HEK293 (cell line): ENCODE measurements around the gene GOLGA3.

ENCODE experiments used
- CTCF ChIA-PET: fragments of 350-600 bp; formaldehyde crosslinking; extraction: SDS; loops from one replicate; lab custom pipeline; 2021; ENCODE audit warnings: antibody characterized with exemption; lab: Yijun Ruan, JAX
- POLR2A ChIA-PET: fragments of 300-600 bp; formaldehyde crosslinking; extraction: SDS; loops from one replicate; lab custom pipeline; 2020; ENCODE audit warnings: antibody characterized with exemption, inconsistent platforms; lab: Yijun Ruan, JAX
- H3K27ac ChIP-seq: fragments of 200-500 bp; sonication (Bioruptor generic); 2 replicates; pipeline ENCODE4 v1.5.1; 2014; ENCODE audit warnings: low read depth, low read length, control low read depth, inconsistent platforms; ENCODE audit errors: extremely low read depth
- H3K36me3 ChIP-seq, 2 experiments: fragments of 200-500 bp in 1 of 2; sonication (Bioruptor generic) in 1 of 2; 1 replicate in 1 of 2; 2 replicates in 1 of 2; pipeline ENCODE4 v1.5.1; 2014 to 2017; ENCODE audit warnings: inconsistent platforms in 2 of 2, low read length in 2 of 2; ENCODE audit not compliant: control insufficient read depth in 2 of 2, insufficient read depth in 1 of 2
- H3K4me1 ChIP-seq: fragments of 200-500 bp; sonication (Bioruptor generic); 2 replicates; pipeline ENCODE4 v1.5.1; 2014; ENCODE audit warnings: mild to moderate bottlenecking, low read length, inconsistent platforms; ENCODE audit not compliant: control insufficient read depth, insufficient read depth
- H3K4me3 ChIP-seq: 2 replicates; pipeline ENCODE4 v1.5.1; 2011; ENCODE audit warnings: low read depth, mild to moderate bottlenecking, control low read depth, low read length, moderate library complexity
- H3K9me3 ChIP-seq: fragments of 200-500 bp; sonication (Bioruptor generic); 2 replicates; pipeline ENCODE4 v1.5.1; 2014; ENCODE audit warnings: low read depth, low read length, inconsistent platforms; ENCODE audit not compliant: control insufficient read depth, insufficient read depth
- BCL11B ChIP-seq: fragments of 450-650 bp; formaldehyde crosslinking; IDR thresholded peaks from 2 replicates; pipeline ENCODE4 v1.5.1; 2016; ENCODE audit warnings: low read depth, missing biosample characterization, missing genetic modification characterization
- GLIS1 ChIP-seq: fragments of 450-650 bp; formaldehyde crosslinking; IDR thresholded peaks from 2 replicates; pipeline ENCODE4 v1.5.1; 2016; ENCODE audit warnings: missing biosample characterization, missing genetic modification characterization
- IKZF3 ChIP-seq: fragments of 450-650 bp; IDR thresholded peaks from 2 replicates; pipeline ENCODE4 v1.5.0; 2018; ENCODE audit warnings: missing biosample characterization, mild to moderate bottlenecking, missing genetic modification characterization, moderate library complexity
- PBX3 ChIP-seq: sonication (generic); formaldehyde crosslinking; IDR thresholded peaks from 2 replicates; pipeline ENCODE4 v1.8.1; 2022; ENCODE audit warnings: mild to moderate bottlenecking, moderate library complexity, missing genetic modification reagents
- PRDM2 ChIP-seq: fragments of 450-650 bp; formaldehyde crosslinking; IDR thresholded peaks from 2 replicates; pipeline ENCODE4 v1.5.1; 2016; ENCODE audit warnings: missing biosample characterization, missing genetic modification characterization, borderline replicate concordance
- ZNF112 ChIP-seq: fragments of 450-650 bp; formaldehyde crosslinking; IDR thresholded peaks from 2 replicates; pipeline ENCODE4 v1.5.0; 2017; ENCODE audit warnings: missing biosample characterization, missing genetic modification characterization
- ZNF114 ChIP-seq: fragments of 450-650 bp; formaldehyde crosslinking; IDR thresholded peaks from 2 replicates; pipeline ENCODE4 v1.5.0; 2017; ENCODE audit warnings: missing biosample characterization, missing genetic modification characterization
- ZNF133 ChIP-seq: fragments of 450-650 bp; formaldehyde crosslinking; IDR thresholded peaks from 2 replicates; pipeline ENCODE4 v1.5.1; 2016; ENCODE audit warnings: missing biosample characterization, missing genetic modification characterization
- ZNF146 ChIP-seq: fragments of 450-650 bp; formaldehyde crosslinking; IDR thresholded peaks from 2 replicates; pipeline ENCODE4 v1.5.1; 2016; ENCODE audit warnings: missing biosample characterization, missing genetic modification characterization
- ZNF223 ChIP-seq: fragments of 450-650 bp; formaldehyde crosslinking; IDR thresholded peaks from 2 replicates; pipeline ENCODE4 v1.5.1; 2016; ENCODE audit warnings: missing biosample characterization, missing genetic modification characterization
- ZNF518A ChIP-seq: fragments of 450-650 bp; formaldehyde crosslinking; conservative IDR thresholded peaks from 2 replicates; pipeline ENCODE4 v1.5.1; 2016; ENCODE audit warnings: low read depth, missing biosample characterization, missing genetic modification characterization
- ZNF549 ChIP-seq: fragments of 450-650 bp; IDR thresholded peaks from 2 replicates; pipeline ENCODE4 v1.5.1; 2018; ENCODE audit warnings: missing biosample characterization, missing genetic modification characterization, mild to moderate bottlenecking, inconsistent platforms, moderate library complexity
- ZNF555 ChIP-seq: fragments of 450-650 bp; formaldehyde crosslinking; conservative IDR thresholded peaks from 2 replicates; pipeline ENCODE4 v1.5.1; 2017; ENCODE audit warnings: missing biosample characterization, mild to moderate bottlenecking, missing genetic modification characterization, inconsistent platforms
- ZNF558 ChIP-seq: fragments of 450-650 bp; formaldehyde crosslinking; IDR thresholded peaks from 2 replicates; pipeline ENCODE4 v1.5.1; 2016; ENCODE audit warnings: missing biosample characterization, missing genetic modification characterization
- ZNF585B ChIP-seq: fragments of 450-650 bp; formaldehyde crosslinking; IDR thresholded peaks from 2 replicates; pipeline ENCODE4 v1.5.1; 2016; ENCODE audit warnings: missing biosample characterization, missing genetic modification characterization
- ZNF600 ChIP-seq: fragments of 450-650 bp; formaldehyde crosslinking; IDR thresholded peaks from 2 replicates; pipeline ENCODE4 v1.5.1; 2016; ENCODE audit warnings: missing biosample characterization, missing genetic modification characterization
- ZNF704 ChIP-seq: fragments of 450-650 bp; formaldehyde crosslinking; IDR thresholded peaks from 2 replicates; pipeline ENCODE4 v1.5.1; 2016; ENCODE audit warnings: missing biosample characterization, missing genetic modification characterization
- ZNF830 ChIP-seq: fragments of 450-650 bp; IDR thresholded peaks from 2 replicates; pipeline ENCODE4 v1.5.0; 2018; ENCODE audit warnings: missing biosample characterization, missing genetic modification characterization, low read depth, mild to moderate bottlenecking, moderate library complexity

GOLGA3 gene

GRCh38 chr12:132775502-132776229, 53.0 kb downstream of the GOLGA3 start (continued):
- TF ChIP-seq ZNF585B (tag by site-specific recombination) (no peak), BCL11B (tag by site-specific recombination) (no peak), ZNF558 (tag by site-specific recombination) (no peak)

- ChIA-PET CTCF (interaction anchor here (0.6 to 1.2 kb wide), 2 partner anchors 20 to 176 kb away, joined by 3 read pairs; no protein-coding TSS in a partner anchor), POLR2A (no interaction called here)
- no peaks in the 10 kb centered on the region for H3K4me1 ChIP-seq
- peaks cover 15 to 82% of the 10 kb centered on the region in 2 experiments for H3K36me3 ChIP-seq
- TF ChIP-seq PBX3 (CRISPR knock-in tag) = no peak
- no peak for TF ChIP-seq ZNF830
- no peak for TF ChIP-seq ZNF112 (tag by site-specific recombination)
- no peak for TF ChIP-seq ZNF223 (tag by site-specific recombination)
- TF ChIP-seq ZNF555 = no peak
- TF ChIP-seq ZNF704 (tag by site-specific recombination) = no peak
- TF ChIP-seq ZNF114 = no peak
- no peak for TF ChIP-seq ZNF549 (tag by site-specific recombination)
- H3K27ac ChIP-seq = no peak overlapping the region
- H3K9me3 ChIP-seq = no peaks in the 10 kb centered on the region
- no peak overlapping the region for H3K4me3 ChIP-seq
Measured at GRCh38 chr12:132774646-132775275, 53.9 kb downstream of the GOLGA3 start.

GRCh38 chr12:132774159-132774558, 54.5 kb downstream of the GOLGA3 start:
- no peak overlapping the region for H3K4me3 ChIP-seq
- H3K36me3 ChIP-seq = peaks cover 14 to 83% of the 10 kb centered on the region in 2 experiments
- H3K27ac ChIP-seq = no peak overlapping the region
- no peak for TF ChIP-seq PRDM2 (tag by site-specific recombination)
- TF ChIP-seq IKZF3 = no peak
- no peak for TF ChIP-seq ZNF518A
- TF ChIP-seq ZNF146 = no peak
- no peak for TF ChIP-seq ZNF133 (tag by site-specific recombination)
- TF ChIP-seq ZNF600 (tag by site-specific recombination) = no peak
- no peak for TF ChIP-seq GLIS1 (tag by site-specific recombination)
- H3K4me1 ChIP-seq = no peaks in the 10 kb centered on the region
- ChIA-PET POLR2A (no interaction called here), CTCF (interaction anchor here (1.2 kb wide), 1 partner anchor 19 kb away, joined by 3 read pairs; no protein-coding TSS in a partner anchor)
- no peaks in the 10 kb centered on the region for H3K9me3 ChIP-seq
